ENCODE measurements around the gene SIRT4.

DNA sequence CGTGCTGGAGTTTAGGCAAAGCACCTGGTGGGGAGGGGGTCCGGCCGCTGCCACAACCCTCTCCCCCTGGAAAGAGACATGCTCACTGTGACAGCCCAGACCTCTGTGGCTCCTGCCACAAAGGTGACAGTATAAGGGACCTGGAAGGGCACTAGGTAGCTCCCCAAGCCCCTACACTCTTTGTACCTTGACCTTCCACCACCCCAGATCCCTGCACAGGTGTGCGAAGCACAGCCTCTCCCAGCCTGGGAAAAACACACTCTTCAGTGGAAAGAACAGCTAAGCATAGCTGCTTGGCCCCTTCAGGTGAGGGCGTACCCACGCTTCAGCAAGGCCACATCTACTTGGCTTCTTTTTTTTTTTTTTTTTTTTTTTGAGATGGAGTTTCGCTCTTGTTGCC is 30.4 kb downstream of the SIRT4 start:
- TF ChIP-seq GATA3 (IDR thresholded peaks at IDR 0.05; ENCODE audit: low read depth, low read length) (no peak), GATA2 (IDR thresholded peaks at IDR 0.05; ENCODE audit: low read depth, low read length) (no peak)
